ENCODE results near the gene ABCC2.

- TF ChIP-seq EZH2phosphoT487 (IDR thresholded peaks at IDR 0.05; ENCODE audit: low read depth, severe bottlenecking, unreplicated experiment) = no peak
- no peak for TF ChIP-seq EZH2 (IDR thresholded peaks at IDR 0.05; ENCODE audit: borderline replicate concordance)
Observed at GRCh38 chr10:99743841-99744240, 38.6 kb upstream of the ABCC2 start.
